Measurements from ENCODE around the gene CCDC7. TPM values are rescaled to one million over a fixed set of nuclear protein-coding genes. Genes with fewer than 3 reads are reported as not detected.

Gene CCDC7
- total and polyA plus RNA-seq, 2 experiments from 2014 or later: 2.2 TPM

- peaks cover 4% of the 10 kb centered on the region; the same call in 1 of the 2 replicates for H4K20me1 ChIP-seq (ENCODE audit: insufficient read depth)
- H3K36me3 ChIP-seq (ENCODE audit: low read depth): peaks cover 98% of the 10 kb centered on the region
- TF ChIP-seq EZH2phosphoT487 (IDR thresholded peaks at IDR 0.05; ENCODE audit: insufficient read depth, low read depth) (no peak), EZH2 (IDR thresholded peaks at IDR 0.05; ENCODE audit: insufficient read depth, poor library complexity, severe bottlenecking) (no peak)
- no peak overlapping the region for H3K9ac ChIP-seq
- no peak overlapping the region for H3K4me2 ChIP-seq (ENCODE audit: unreplicated experiment)
- H3K27ac ChIP-seq: peak overlapping the region; percentile 28
- H3K9me2 ChIP-seq (ENCODE audit: insufficient read depth): no peaks in the 10 kb centered on the region
- H3K4me1 ChIP-seq (ENCODE audit: insufficient read depth): peaks cover 15% of the 10 kb centered on the region; the same call in 1 of the 2 replicates
- no peaks in the 10 kb centered on the region for H3K27me3 ChIP-seq (replicated peaks; ENCODE audit: insufficient read depth)
- no peak overlapping the region for H3K4me3 ChIP-seq
- no peak for DNase-seq
- no peaks in the 10 kb centered on the region for H3K9me3 ChIP-seq (ENCODE audit: low read depth)
- no peak overlapping the region for H2AFZ ChIP-seq
- 99% methylated on average over 2 of the region's 2 CpGs for WGBS, 2 experiments (ENCODE audit: low coverage in 1 of 2, low lambda C conversion rate in 2 of 2, missing lambda C conversion rate in 2 of 2)
- H3K79me2 ChIP-seq (ENCODE audit: insufficient read depth): peaks cover 100% of the 10 kb centered on the region
- in situ Hi-C loops (cut with MboI): no loop called here
- H3F3A ChIP-seq (ENCODE audit: insufficient read depth): peaks cover 97% of the 10 kb centered on the region
These were observed 477.9 kb downstream of the CCDC7 start for GRCh38 chr10:32923849-32924248.

Other genes starting within 250 kb of the CCDC7 start
- 12.5 and 19.1 TPM in 2 replicates for gene EPC1, start 99.0 kb upstream of the CCDC7 start, total RNA-seq (2014; rRNA removed; shearing (Covaris generic))
- gene EPC1, start 99.0 kb upstream of the CCDC7 start, polyA plus RNA-seq (2016; fragmentation: Nextera tagmentation; extraction: Ambion mirVana): 10.6 and 10.7 TPM in 2 replicates

All from GM23248 (cell line).